ENCODE data around the gene GPRC5C.

The GPRC5C gene

DNA sequence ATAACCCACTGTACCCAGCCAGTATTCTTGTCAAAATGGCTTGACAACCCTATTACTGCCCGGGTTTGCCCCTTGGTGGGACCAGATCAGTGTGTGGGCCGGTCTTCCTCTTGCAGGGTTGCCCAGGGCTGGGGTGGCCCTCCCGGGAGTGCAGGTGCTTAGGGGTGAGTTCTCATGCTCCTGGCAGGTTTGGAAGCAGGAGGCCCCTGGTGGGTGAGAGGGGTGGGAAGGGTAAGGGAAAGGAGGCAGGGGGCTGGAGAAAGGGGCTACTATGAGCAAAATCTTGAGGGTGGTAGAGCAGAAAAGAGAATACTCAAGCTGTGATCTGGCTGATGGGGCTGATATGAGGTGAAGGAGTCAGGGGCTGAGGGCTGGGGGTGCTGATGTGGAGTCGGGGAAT, 41.0 kb downstream of the GPRC5C start:
- no peak for DNase-seq (ENCODE audit: low read depth)
- H3K4me3 ChIP-seq (ENCODE audit: low read length) = no peak overlapping the region
- TF ChIP-seq CTCF (conservative IDR thresholded peaks at IDR 0.05; ENCODE audit: low read depth, low read length) = no peak

- no peak for DNase-seq (ENCODE audit: low read depth)
- H3K4me3 ChIP-seq (ENCODE audit: low read length) = no peak overlapping the region
- no peak for TF ChIP-seq CTCF (conservative IDR thresholded peaks at IDR 0.05; ENCODE audit: low read depth, low read length)
Observed at GRCh38 chr17:74473294-74473693, 41.4 kb downstream of the GPRC5C start.

DNA sequence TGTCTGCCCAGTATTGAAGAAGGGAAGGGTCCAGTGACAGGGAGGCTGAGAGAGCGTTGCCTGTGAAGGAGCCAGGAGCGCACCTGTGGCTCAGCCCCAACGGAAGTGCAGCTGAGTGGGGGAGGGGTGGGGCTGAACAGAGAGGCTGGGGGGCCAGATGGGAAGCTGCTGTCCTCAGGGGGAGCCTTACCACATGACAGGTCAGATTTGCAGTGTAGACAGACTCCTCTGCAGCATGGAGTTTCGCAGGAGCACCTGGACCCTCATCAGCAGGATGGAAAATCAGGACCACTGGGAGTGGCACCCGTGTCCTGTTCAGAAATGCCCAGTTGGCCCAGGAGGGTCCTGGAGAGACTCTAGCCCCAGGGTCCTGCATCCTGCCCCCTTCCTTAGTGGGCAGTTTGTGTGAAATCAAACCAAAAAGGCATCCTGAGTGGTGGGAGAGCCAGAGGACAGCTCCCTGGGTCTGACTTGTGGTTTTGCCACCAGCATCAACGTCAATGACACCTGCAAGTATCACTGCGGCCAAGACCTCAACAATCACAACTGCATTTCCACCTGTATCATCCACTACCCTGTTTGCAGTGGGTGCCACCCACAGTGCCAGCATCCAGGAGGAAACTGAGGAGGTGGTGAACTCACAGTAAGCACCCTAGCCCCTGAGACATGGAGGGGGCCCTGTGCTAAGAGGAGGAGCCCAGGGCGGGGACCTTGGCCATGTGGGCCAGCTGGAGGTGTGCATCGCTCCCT, 42.3 kb downstream of the GPRC5C start:
- DNase-seq (ENCODE audit: low read depth) = no peak

GRCh38 chr17:74475189-74475588, 43.3 kb downstream of the GPRC5C start:
- no peak for DNase-seq (ENCODE audit: low read depth)
- TF ChIP-seq CTCF (conservative IDR thresholded peaks at IDR 0.05; ENCODE audit: low read depth, low read length) = no peak
- no peak overlapping the region for H3K4me3 ChIP-seq (ENCODE audit: low read length)

More for the DNA sequence above, 42.3 kb downstream of the GPRC5C start:
- H3K4me3 ChIP-seq (ENCODE audit: low read length) = no peak overlapping the region
- no peak for TF ChIP-seq CTCF (conservative IDR thresholded peaks at IDR 0.05; ENCODE audit: low read depth, low read length)

GRCh38 chr17:74477411-74477810, 45.5 kb downstream of the GPRC5C start:
- no peak overlapping the region for H3K4me3 ChIP-seq (ENCODE audit: low read length)
- DNase-seq (ENCODE audit: low read depth) = no peak
- no peak for TF ChIP-seq CTCF (conservative IDR thresholded peaks at IDR 0.05; ENCODE audit: low read depth, low read length)

DNA sequence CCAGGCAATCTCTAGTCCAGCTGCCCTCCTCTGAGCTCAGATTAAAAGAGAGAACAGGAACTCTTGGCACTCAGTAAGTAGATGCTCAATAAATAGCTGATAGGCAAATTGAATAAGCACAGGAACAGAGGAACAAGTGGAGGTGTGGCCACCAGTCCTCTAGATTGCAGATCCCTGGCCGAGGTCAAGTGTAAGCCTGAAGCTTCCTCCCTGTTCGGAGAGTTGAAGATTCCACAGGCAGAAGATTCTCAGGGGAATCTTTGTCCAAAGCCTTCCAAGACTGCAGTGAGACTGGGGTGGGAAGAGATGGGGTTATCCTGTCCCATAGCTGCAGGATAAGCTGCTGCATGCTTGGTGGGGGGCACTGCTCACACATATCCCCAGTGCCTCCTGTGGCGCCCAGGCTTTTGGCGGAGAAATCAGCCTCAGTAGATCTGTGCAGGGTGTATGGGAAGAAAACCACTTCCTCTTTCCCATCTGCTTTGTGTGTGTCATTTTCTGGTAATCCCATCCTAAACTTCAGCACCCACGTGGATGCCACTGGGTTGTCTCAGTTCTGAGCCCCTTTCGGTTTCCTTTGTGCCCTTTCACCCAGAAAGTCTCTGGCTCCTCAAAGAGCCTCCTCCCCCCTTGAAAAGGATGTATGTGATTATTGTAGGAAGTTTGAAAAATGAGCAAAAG, 46.7 kb downstream of the GPRC5C start:
- DNase-seq (ENCODE audit: low read depth) = no peak
- H3K4me3 ChIP-seq (ENCODE audit: low read length) = no peak overlapping the region

More for the DNA sequence above, 46.7 kb downstream of the GPRC5C start:
- no peak for TF ChIP-seq CTCF (conservative IDR thresholded peaks at IDR 0.05; ENCODE audit: low read depth, low read length)
